ENCODE data around the gene TMEM269.

The TMEM269 gene, protein sequence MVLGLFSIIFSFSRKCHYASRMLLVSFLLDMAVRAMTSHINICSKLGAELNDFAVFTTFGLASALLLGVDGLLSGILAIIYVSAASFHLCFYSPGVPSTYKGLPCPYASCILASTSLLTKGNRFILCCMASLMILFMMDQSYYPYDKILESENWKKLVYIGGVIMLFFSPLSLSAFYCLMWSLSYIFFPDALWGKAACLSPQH

DNA sequence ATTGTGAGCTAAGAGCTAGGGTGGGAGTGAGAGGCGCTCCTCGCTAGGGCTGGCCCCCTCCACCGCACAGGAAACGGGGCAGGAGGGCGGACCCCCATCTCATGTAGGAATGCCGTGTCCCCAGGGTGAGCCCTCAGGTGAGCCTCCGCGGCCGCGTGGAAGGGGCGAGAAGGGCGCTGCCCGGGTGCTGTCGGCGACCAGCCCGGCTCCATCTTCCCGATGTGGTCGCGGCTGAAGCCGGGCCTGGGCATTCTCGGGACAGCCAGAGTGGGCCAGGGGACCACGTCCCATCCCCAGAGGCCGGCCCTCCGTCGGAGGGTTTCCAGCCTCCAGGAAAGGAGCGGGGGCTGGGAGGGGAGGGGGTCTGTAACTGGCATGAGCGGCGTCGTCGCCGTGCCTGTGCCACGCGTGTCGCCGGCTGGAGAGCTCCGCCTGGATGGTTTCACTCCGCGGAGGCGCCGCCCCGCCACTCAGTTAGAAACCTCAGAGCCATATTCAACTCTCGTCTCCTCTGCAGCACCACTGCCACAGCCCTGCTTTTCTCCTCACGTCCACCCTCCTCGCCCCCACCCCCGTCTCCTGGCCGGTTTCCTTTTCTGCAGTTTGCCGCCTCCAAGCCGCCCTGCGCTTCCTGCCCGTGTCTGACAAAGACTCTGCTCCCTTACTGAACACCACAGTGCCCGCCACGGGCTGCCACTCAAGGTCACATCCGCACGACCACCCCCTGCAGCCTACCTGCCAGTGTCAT, at the start of gene TMEM269:
Gene TMEM269, plus strand, starts transcription at position 46 of the 748 bp plus-strand sequence. CDS start 4,903 bp downstream, outside the sequence.
- in situ Hi-C loops (cut with MboI; ENCODE audit: low sequenced_read_pairs) = loop anchor here (10.0 kb wide), 1 partner anchor 290 kb away; no protein-coding TSS in a partner anchor

DNA sequence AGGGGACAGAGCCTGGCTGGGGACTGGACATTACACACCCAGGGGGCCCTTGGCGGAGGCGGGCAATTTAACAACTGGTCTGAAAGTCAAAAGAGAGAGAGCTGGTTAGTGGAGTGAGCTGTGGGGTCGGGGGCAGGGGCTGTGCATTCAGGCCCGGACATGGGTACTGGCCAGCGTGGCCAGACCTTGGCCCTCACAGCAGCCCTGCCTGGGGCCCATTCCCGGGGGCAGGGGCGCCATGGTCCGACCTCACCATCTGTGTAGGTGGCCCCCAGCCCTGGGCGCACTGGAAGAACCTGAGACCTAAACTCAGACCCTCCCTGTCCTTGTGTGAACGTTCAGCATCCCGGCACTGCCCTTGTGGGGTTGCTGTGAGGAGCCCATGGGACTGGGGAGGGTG, 49.7 kb upstream of the TMEM269 start:
- in situ Hi-C loops (cut with MboI; ENCODE audit: low sequenced_read_pairs) = no loop called here

DNA sequence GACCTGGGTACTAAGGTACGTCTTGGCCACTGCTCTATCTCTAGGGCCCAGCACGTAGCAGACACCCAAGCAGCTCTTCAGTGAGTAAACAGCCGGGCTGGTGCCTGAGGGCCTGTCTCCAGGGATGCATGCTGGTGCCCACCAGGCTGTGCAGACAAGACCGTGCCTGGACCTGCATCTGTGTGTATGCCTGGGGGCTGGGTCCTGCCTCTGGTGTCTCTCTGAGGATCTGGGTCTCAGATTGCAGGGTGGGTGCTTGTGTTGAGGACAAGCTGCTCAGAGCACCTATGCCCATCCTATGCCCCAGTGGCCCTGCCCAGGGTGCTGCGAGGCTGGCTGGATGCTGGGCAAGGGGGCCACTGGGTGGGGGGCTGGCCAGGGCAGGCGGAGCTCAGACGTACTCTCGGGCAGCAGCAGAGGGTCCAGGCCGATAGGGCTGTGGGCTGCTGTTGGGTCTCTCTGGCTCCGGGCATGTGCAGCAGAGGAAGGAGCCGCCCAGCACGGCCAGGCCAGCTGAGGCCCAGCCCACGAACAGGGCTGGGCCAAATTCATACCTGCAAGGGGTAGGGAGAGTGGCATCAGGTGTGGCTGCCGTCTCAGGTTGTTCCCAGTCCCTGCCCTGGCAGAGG, 49.2 kb upstream of the TMEM269 start:
- in situ Hi-C loops (cut with MboI; ENCODE audit: low sequenced_read_pairs) = no loop called here

DNA sequence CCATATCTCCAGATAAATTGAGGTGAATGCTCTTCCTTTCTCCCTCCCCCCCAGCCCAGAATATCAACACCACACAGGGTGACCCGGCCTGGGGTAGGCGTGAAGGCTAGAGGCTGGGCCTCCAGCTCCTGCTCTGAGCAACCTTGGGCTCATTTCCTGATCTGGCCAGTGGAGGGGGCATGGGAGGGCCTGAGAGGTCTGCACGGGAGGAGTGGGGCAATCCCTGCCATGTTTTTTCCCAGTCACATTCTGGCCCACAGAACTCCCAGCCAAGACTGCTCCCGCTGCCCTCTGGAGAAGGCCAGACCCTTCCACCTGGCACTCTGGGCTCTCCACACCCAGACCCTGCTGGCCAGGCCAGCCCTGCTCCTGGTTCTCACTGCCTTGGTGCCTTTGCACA, 48.6 kb upstream of the TMEM269 start:
- in situ Hi-C loops (cut with MboI; ENCODE audit: low sequenced_read_pairs) = no loop called here

DNA sequence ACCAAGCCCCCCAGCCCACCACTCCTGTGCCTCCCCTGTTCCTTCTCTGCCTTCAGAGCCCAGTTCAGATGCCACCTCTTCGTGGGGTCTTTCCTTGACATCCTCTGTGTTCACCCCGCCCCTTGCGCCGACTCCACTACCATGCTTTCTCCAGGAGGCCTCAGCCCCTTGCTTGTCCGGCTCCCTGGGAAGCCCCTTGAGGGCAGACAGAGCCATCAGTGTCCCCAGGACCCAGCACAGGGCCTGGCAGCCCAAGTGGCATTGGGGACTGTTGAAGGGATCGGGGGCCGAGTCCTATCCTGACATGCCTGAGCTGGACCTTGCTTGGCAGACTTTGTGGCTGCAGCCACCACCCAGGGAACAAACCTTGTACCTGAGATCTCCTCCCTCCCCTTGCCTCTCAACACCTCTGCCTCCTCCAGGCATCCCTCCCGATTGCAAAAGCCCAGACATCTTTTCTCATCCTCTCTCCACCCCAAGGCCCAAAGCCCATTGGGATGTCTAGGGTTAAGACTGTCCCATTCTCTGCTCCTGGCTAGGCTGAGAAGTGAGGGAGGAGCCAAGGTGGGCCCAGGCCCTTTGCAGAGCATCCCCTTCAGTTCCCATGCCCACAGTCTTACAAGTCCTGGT, 48.1 kb upstream of the TMEM269 start:
- in situ Hi-C loops (cut with MboI; ENCODE audit: low sequenced_read_pairs) = no loop called here

DNA sequence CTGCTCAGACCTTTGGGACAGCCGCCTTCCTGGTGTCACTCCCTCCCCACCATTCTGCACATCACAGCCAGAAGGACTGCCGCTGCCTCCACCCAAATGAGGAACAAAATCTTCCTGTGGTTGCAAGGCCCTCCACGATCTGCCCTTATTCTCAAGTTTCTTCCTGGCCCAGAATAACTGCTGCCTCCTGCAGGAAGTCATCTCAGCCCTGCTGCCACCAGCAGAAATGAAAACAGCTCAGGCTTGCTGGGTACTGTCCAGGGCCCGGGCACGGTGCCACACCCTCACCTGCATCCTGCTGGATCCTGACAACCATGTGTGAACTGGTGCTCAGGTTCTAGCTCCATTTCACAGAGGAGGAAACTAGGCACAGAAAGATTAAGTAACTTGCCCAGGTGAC, 47.5 kb upstream of the TMEM269 start:
- in situ Hi-C loops (cut with MboI; ENCODE audit: low sequenced_read_pairs) = no loop called here

DNA sequence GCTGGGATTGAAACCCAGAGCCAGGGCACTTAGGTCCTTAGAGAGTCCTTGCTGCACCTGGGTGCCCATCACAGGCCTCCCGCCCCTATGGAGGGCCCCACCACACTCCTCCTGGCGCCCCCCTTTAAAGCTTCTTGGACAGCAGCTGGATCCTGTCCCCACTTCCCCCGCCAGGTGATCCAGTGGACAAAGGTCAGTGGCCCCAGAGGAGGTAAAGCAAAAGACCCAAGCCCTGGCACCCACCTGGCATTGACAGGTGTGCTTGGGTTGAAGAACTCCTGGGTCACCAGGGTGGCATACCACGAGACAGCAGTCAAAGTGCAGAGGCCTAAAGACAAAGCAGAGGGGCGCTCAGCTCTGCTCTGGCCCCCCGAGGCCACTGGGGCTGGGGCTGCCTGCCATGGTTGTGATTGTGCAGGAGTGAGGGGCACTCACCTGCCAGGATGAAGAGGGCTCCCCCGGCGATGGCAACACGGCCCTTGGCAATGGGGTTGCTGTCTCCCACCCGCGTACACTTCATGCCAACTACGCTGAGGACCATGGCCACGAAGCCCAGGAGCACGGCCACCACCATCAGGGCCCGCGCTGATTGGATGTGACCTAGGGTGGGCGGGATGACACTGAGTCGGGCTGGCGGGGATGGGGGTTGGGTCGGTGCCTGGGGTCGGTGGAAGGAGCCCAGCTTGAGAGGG, 46.7 kb upstream of the TMEM269 start:
- in situ Hi-C loops (cut with MboI; ENCODE audit: low sequenced_read_pairs) = no loop called here

GRCh38 chr1:42738678-42739226, 46.0 kb upstream of the TMEM269 start:
- in situ Hi-C loops (cut with MboI; ENCODE audit: low sequenced_read_pairs) = no loop called here

DNA sequence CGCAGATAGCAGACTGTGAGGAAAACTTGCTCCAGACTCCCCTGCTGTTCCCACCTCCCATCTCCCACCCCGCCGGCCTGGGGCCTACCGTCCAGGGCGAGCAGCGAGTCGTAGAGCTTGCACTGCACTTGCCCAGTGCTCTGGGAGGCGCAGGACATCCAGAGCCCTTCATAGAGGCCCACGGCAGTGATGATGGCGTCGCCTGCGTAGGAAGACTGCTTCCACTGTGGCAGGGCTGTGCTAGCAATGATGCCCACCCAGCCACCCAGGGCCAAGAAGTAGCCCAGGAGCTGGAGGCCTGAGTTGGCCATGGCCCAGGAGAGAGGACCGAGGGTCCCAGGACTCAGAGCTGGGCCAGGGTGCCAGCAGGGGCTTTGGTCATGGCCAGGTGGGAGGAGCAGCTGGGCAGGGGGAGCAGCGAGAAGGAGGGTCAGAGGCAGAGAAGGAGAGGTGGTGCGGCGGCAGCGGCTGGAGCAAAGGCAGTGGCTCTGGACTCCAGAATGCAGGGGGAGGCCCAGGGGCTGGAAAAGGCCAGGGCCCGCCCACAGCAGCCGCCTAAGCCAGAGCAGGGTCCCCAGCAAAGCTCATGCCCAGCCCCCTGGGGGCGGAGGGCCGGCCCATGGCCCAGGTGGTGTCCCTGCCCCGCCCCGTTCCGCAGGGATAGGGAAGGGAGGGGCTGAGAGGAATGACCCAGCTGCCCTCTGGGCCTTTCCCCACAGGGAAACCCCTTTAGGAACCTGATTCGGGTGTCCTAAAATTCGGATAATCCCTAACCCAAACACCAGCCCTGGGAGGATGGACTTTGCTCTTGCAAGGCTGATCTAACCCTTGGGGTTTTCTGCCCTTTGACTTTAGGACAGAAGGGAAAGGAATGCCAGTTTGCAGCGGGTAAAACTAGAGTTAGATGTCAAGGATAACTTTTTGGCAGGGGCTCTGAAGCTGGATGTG, 44.8 kb upstream of the TMEM269 start, which contains the start of gene CLDN19:
Gene CLDN19, minus strand, starts transcription at position 484 of the 948 bp plus-strand sequence. Its CDS starts 173 bp downstream, at position 311.
- in situ Hi-C loops (cut with MboI; ENCODE audit: low sequenced_read_pairs) = loop anchor here (10.0 kb wide), 1 partner anchor 225 kb away; no protein-coding TSS in a partner anchor

GRCh38 chr1:42740851-42741580, 43.8 kb upstream of the TMEM269 start:
- in situ Hi-C loops (cut with MboI; ENCODE audit: low sequenced_read_pairs) = loop anchor here (10.0 kb wide), 1 partner anchor 226 kb away; no protein-coding TSS in a partner anchor

- in situ Hi-C loops (cut with MboI; ENCODE audit: low sequenced_read_pairs) = loop anchor here (10.0 kb wide), 1 partner anchor 227 kb away; no protein-coding TSS in a partner anchor
These were observed 43.1 kb upstream of the TMEM269 start for GRCh38 chr1:42741706-42742105.

DNA sequence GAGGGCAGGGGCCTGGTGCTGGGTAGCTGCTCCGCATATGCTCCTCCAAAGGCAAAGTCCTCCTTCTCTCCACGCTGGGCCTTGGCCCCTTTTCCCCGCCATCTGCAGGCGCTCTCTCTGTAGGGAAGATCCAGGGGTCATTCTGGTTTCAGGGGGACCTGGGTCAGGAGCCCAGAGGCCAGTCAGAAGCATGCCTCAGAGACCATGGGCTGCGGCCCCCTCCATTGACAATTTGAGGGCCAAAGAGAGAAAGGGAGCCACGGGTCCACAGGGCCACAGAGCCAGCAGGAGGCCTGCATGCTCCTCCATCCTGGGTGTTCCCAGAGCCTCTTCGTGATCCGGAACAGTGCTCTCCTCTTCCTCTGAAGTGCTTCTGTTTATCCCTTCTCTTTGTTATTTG, 42.6 kb upstream of the TMEM269 start:
- in situ Hi-C loops (cut with MboI; ENCODE audit: low sequenced_read_pairs) = loop anchor here (10.0 kb wide), 1 partner anchor 227 kb away; no protein-coding TSS in a partner anchor

- in situ Hi-C loops (cut with MboI; ENCODE audit: low sequenced_read_pairs) = loop anchor here (10.0 kb wide), 1 partner anchor 228 kb away; no protein-coding TSS in a partner anchor
These were observed 42.0 kb upstream of the TMEM269 start for GRCh38 chr1:42742617-42743316.

- in situ Hi-C loops (cut with MboI; ENCODE audit: low sequenced_read_pairs) = loop anchor here (10.0 kb wide), 1 partner anchor 229 kb away; no protein-coding TSS in a partner anchor
These were observed 41.3 kb upstream of the TMEM269 start for GRCh38 chr1:42743317-42744147.

- in situ Hi-C loops (cut with MboI; ENCODE audit: low sequenced_read_pairs) = loop anchor here (10.0 kb wide), 1 partner anchor 229 kb away; no protein-coding TSS in a partner anchor
These were observed 40.7 kb upstream of the TMEM269 start for GRCh38 chr1:42744148-42744413.

GRCh38 chr1:42745851-42746250, 38.9 kb upstream of the TMEM269 start:
- in situ Hi-C loops (cut with MboI; ENCODE audit: low sequenced_read_pairs) = loop anchor here (10.0 kb wide), 1 partner anchor 231 kb away; no protein-coding TSS in a partner anchor

All from HL-60/S4 treated with retinoic acid at 250 ng/mL for 4 days and 3 days (cell line).